PFSK-1 (cell line): Measurements from ENCODE around the gene HDDC3.
A peak's percentile ranks its signal among the peaks of the same experiment; 100 is the strongest.

Experiments used
- FOXP2 ChIP-seq: optimal IDR thresholded peaks from 2 replicates; pipeline ENCODE3; 2011; ENCODE audit warnings: borderline replicate concordance, control low read depth, inconsistent platforms; ENCODE audit not compliant: insufficient read depth; ENCODE audit errors: extremely low read length, extremely low read depth
- POLR2AphosphoS5 ChIP-seq: IDR thresholded peaks from 2 replicates; pipeline ENCODE4 v1.6.1; 2012; ENCODE audit warnings: low read depth, mild to moderate bottlenecking, control low read depth, low read length, moderate library complexity
- REST ChIP-seq, 2 experiments: IDR thresholded peaks; 2 replicates each; pipeline versions ENCODE4 v1.6.1 to v1.8.0; 2011 to 2012; ENCODE audit warnings: low read depth in 2 of 2, low read length in 2 of 2, control low read depth in 1 of 2, inconsistent platforms in 1 of 2, mild to moderate bottlenecking in 1 of 2, moderate library complexity in 1 of 2; ENCODE audit not compliant: insufficient read depth in 1 of 2
- SIN3A ChIP-seq: IDR thresholded peaks from 2 replicates; pipeline ENCODE4 v1.6.1; 2012; ENCODE audit warnings: mild to moderate bottlenecking, low read length, moderate library complexity, borderline replicate concordance; ENCODE audit not compliant: insufficient read depth
- TAF1 ChIP-seq: IDR thresholded peaks from 2 replicates; pipeline ENCODE4 v1.6.1; 2012; ENCODE audit warnings: low read length, control low read depth, borderline replicate concordance; ENCODE audit not compliant: insufficient read depth

Gene HDDC3

DNA sequence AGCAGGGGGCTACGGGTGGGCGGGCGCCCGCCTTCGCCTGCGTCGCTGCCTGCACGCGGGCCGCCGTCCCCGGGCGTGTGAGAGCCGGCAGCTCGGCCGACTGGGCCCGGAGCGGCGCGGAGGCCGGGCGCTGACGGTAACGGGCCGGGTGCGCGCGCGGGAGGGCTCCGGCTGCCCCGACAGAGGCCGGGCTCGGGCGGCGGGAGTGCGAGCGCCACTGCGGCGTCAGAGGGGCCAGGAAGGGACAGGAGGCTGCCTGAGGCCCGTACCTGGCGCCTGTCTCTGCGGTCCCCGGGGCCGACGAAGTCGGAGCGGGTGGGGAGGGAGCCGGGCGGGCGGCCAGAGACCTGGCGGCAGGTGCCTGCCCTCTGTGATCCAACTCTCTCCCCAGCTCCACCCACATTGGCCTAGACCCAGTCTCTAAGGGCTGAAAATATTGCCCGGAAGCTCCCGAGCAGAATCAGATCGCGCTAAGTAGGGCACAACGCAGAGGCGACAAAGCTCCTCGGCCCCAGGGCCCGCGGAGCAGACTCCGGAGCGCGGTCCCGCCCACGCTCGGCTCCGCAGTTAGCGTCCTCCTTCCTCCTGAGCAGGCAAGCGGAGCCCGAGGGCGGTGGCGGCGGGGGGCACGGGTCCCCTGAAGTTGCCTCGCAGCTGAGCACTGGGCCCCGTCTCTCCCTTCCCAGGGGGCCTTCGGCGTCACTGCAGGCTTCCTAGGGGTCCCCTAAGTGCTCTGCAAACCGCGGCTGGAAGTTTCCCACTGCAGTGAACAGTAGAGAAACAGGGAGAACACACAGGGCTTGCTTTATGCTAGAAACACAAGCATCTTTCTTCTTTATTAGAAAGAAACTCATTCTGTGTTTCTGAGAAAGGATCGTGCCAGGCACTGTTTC, 29.3 kb downstream of the HDDC3 start, which contains the start of gene MAN2A2:
MAN2A2 (plus strand) TSS at position 463 of the 893 bp plus-strand sequence. CDS start 906 bp downstream, outside the sequence.
- no peak; the same call in 1 of the 2 replicates for TF ChIP-seq SIN3A
- peak; percentile 22; the same call in 1 of the 2 replicates for TF ChIP-seq POLR2AphosphoS5

DNA sequence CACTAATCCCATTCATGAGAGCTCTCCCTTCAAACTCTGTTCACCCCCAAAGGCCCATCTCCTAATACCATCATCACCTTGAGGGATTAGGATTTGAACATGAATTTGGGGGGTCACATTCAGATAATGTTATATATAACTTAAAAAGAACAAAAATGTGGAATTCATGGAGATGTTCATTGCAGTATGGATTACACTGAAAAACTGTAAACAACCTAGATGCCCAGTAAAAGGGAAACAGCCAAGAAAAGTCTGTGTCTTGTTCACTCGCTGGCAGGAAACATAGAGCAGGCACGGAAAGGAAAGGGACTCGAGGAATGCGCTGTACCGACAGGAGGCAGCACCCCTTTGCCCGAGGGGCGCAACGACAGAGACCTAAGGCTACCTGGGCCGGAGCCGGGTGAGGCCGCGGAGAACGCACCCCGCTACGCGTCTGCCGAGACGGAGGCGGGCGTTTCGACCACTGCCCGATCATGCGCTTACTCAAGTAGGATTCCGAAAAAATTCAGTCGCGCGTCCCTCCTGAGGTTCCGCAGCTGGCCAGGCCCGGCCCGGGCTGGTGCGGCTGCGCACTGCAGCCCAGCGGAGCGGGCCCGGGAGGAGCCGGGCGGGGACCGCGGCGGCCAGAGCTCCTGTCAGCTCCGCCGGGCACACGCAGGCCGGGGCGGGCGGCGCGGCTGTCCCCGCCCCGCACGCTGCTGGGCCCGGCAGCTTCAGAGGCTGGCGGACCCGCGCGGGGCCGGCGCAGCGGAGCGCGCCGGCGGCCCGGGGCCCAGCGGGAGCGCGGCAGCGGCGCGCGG, 30.1 kb downstream of the HDDC3 start:
- TF ChIP-seq SIN3A (no peak), REST (IDR thresholded peaks at IDR 0.05; ENCODE audit: insufficient read depth in 1 of 2, low read depth in 2 of 2, low read length in 2 of 2) (no peak), POLR2AphosphoS5 (peak; percentile 46; the same call in 1 of the 2 replicates), FOXP2 (no peak), TAF1 (no peak)

- TF ChIP-seq FOXP2 = no peak
- TF ChIP-seq TAF1 = no peak
- no peak for TF ChIP-seq REST (IDR thresholded peaks at IDR 0.05; ENCODE audit: insufficient read depth in 1 of 2, low read depth in 2 of 2, low read length in 2 of 2)
- TF ChIP-seq POLR2AphosphoS5 = no peak
- no peak for TF ChIP-seq SIN3A
Measured at GRCh38 chr15:90901175-90902039, 30.9 kb downstream of the HDDC3 start.

- TF ChIP-seq SIN3A (no peak), POLR2AphosphoS5 (no peak), FOXP2 (peak; percentile 97)
Measured at GRCh38 chr15:90895571-90896117, 36.7 kb downstream of the HDDC3 start.

DNA sequence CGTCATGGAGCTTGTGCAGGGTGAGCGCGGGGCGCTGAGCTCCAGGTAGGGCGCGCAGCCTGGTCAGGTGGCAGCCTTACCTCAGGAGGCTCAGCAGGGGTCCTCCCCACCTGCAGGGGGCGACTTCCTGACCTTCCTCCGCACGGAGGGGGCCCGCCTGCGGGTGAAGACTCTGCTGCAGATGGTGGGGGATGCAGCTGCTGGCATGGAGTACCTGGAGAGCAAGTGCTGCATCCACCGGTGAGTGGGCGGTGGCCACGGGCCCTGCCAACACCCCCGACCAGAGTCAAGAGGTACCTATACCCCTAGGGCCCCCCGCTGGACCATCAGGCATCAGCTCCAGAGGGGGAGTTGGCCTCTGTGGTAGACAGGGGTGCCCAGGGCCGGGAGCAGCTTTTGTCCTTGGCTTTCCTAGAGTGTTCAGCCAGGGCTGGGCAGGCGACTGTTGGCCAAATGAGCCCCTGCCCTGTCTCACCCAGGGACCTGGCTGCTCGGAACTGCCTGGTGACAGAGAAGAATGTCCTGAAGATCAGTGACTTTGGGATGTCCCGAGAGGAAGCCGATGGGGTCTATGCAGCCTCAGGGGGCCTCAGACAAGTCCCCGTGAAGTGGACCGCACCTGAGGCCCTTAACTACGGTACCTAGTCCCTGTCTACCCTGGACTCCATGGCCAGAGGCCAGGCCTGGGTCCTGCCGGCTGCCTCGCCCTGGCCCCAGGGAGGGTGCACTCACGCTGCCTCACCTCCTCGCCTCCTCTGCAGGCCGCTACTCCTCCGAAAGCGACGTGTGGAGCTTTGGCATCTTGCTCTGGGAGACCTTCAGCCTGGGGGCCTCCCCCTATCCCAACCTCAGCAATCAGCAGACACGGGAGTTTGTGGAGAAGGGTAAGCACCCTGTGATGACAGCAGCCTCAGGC, 38.9 kb downstream of the HDDC3 start:
- no peak for TF ChIP-seq FOXP2
- TF ChIP-seq POLR2AphosphoS5 = no peak
